Caco-2 (cell line): Measurements from ENCODE around the gene TMPRSS6. TPM values are rescaled to one million over a fixed set of nuclear protein-coding genes. Genes with fewer than 3 reads are reported as not detected.

Source experiments
- BruUV-seq: library from RNA; stranded (reverse); fragments of 400-500 nt; replicated peaks from 2 replicates; lab custom pipeline; 2021; lab: Mats Ljungman, UMichigan
- CTCF ChIA-PET: fragments of 300-600 bp; sonication (Branson Sonifier 250); formaldehyde crosslinking; loops from one replicate; lab custom pipeline; 2022; ENCODE audit warnings: antibody characterized with exemption; lab: Charles Lee
- POLR2A ChIA-PET: fragments of 300-600 bp; sonication (Branson Sonifier 250); formaldehyde crosslinking; loops from one replicate; lab custom pipeline; 2022; ENCODE audit warnings: antibody characterized with exemption; lab: Charles Lee
- DNase-seq, 2 experiments: peaks; one replicate each; pipeline versions ENCODE4 v3.0.0 to v3.0.0-alpha.2; 2020 to 2022
- H3K27me3 ChIP-seq: replicated peaks from 2 replicates; pipeline ENCODE4 v1.6.0; 2011; ENCODE audit warnings: low read length; ENCODE audit not compliant: control insufficient read depth, insufficient read depth
- H3K36me3 ChIP-seq: 2 replicates; pipeline ENCODE4 v1.5.1; 2011; ENCODE audit warnings: low read length; ENCODE audit not compliant: control insufficient read depth, insufficient read depth
- H3K4me1 ChIP-seq: fragments of 250-450 bp; sonication (Bioruptor Pico); 2 replicates; pipeline ENCODE4 v1.5.1; 2020; ENCODE audit warnings: mild to moderate bottlenecking
- H3K4me3 ChIP-seq: 2 replicates; pipeline ENCODE4 v1.5.1; 2011; ENCODE audit warnings: low read depth, mild to moderate bottlenecking, control low read depth, low read length
- H3K9me3 ChIP-seq: fragments of 250-450 bp; sonication (Bioruptor Pico); 2 replicates; pipeline ENCODE4 v1.5.1; 2020; ENCODE audit warnings: mild to moderate bottlenecking, moderate library complexity
- H3K27ac Mint-ChIP-seq: one replicate; pipeline ENCODE4 v1.8.0; 2022; ENCODE audit warnings: mixed read lengths; ENCODE audit not compliant: unreplicated experiment
- H3K27me3 Mint-ChIP-seq: one replicate; pipeline ENCODE4 v1.8.0; 2022; ENCODE audit warnings: mixed read lengths; ENCODE audit not compliant: insufficient read depth, unreplicated experiment
- H3K36me3 Mint-ChIP-seq: one replicate; pipeline ENCODE4 v1.8.0; 2022; ENCODE audit warnings: mild to moderate bottlenecking, mixed read lengths; ENCODE audit not compliant: insufficient read depth, unreplicated experiment
- H3K4me1 Mint-ChIP-seq: one replicate; pipeline ENCODE4 v1.8.0; 2022; ENCODE audit warnings: low read depth, mixed read lengths; ENCODE audit not compliant: unreplicated experiment
- H3K4me3 Mint-ChIP-seq: one replicate; pipeline ENCODE4 v1.8.0; 2022; ENCODE audit warnings: mild to moderate bottlenecking, moderate library complexity, mixed read lengths; ENCODE audit not compliant: unreplicated experiment
- H3K9me3 Mint-ChIP-seq: one replicate; pipeline ENCODE4 v1.8.0; 2022; ENCODE audit warnings: mixed read lengths; ENCODE audit not compliant: unreplicated experiment
- intact Hi-C: fragments of 100-400 bp; cut with micrococcal nuclease; formaldehyde crosslinking; loops from one replicate; pipeline ENCODE4 v1.10.0; 2022; ENCODE audit not compliant: unreplicated experiment
- total RNA-seq: library from RNA; stranded (reverse); gene quantifications from 2 replicates; pipeline ENCODE4 v1.2.3, GENCODE V29; 2022
- TF ChIP-seq, protein P1 (sequence below), 2 experiments: fragments of 200-600 bp in 1 of 2; IDR thresholded peaks; 1 replicate in 1 of 2; 2 replicates in 1 of 2; pipeline versions ENCODE4 v1.5.1 to v1.8.0; 2011 to 2022; ENCODE audit warnings: antibody characterized with exemption in 1 of 2, control low read depth in 1 of 2, inconsistent platforms in 1 of 2, low read depth in 1 of 2, low read length in 1 of 2, mild to moderate bottlenecking in 1 of 2, moderate library complexity in 1 of 2; ENCODE audit not compliant: insufficient read depth in 1 of 2, severe bottlenecking in 1 of 2, unreplicated experiment in 1 of 2

The TMPRSS6 gene
- total RNA-seq, 1 experiment from 2014 or later, result 1.6 TPM

DNA sequence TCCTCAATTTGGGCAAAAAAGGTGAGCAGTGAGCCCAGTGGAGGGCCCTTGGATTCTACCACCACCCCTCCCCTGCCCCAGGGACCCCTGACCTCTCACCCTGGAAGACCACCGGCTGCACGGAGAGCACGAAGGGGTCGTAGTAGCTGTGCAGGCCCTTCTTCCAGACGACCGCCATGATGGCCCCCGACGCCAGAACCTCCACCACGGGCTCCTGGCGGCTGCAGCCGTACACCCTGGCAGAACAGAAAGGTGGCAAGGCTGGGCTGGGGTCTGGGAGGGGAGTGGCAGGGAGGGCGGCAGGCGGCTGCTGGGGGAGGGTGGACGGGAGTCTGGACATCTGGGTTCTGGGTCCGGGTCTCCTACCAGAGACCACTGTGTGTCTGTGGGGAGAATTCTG is 23.3 kb downstream of the TMPRSS6 start:
- H3K4me1 ChIP-seq, result no peaks in the 10 kb centered on the region
- Mint-ChIP-seq H3K4me1 (no peaks in the 10 kb centered on the region), H3K27ac (no peak overlapping the region), H3K9me3 (no peaks in the 10 kb centered on the region), H3K36me3 (no peaks in the 10 kb centered on the region), H3K27me3 (peaks cover 9% of the 10 kb centered on the region), H3K4me3 (no peak overlapping the region)
- TF ChIP-seq, protein P1, sequence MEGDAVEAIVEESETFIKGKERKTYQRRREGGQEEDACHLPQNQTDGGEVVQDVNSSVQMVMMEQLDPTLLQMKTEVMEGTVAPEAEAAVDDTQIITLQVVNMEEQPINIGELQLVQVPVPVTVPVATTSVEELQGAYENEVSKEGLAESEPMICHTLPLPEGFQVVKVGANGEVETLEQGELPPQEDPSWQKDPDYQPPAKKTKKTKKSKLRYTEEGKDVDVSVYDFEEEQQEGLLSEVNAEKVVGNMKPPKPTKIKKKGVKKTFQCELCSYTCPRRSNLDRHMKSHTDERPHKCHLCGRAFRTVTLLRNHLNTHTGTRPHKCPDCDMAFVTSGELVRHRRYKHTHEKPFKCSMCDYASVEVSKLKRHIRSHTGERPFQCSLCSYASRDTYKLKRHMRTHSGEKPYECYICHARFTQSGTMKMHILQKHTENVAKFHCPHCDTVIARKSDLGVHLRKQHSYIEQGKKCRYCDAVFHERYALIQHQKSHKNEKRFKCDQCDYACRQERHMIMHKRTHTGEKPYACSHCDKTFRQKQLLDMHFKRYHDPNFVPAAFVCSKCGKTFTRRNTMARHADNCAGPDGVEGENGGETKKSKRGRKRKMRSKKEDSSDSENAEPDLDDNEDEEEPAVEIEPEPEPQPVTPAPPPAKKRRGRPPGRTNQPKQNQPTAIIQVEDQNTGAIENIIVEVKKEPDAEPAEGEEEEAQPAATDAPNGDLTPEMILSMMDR (IDR thresholded peaks at IDR 0.05; ENCODE audit: insufficient read depth in 1 of 2, low read depth in 1 of 2, low read length in 1 of 2, severe bottlenecking in 1 of 2, unreplicated experiment in 1 of 2), result no peak
- DNase-seq, result no peak
- no peaks in the 10 kb centered on the region for H3K36me3 ChIP-seq
- POLR2A ChIA-PET, result interaction anchor here (0.6 kb wide), 1 partner anchor 106 kb away, joined by 3 read pairs; no protein-coding TSS in a partner anchor
- CTCF ChIA-PET, result no interaction called here
- H3K9me3 ChIP-seq, result no peaks in the 10 kb centered on the region
- intact Hi-C loops, result no loop called here
- no peak overlapping the region for H3K4me3 ChIP-seq
- no TSS peak for BruUV-seq
- H3K27me3 ChIP-seq, result no peaks in the 10 kb centered on the region

GRCh38 chr22:37084385-37084784 is 25.1 kb downstream of the TMPRSS6 start:
- no peak for DNase-seq
- no peaks in the 10 kb centered on the region for H3K9me3 ChIP-seq
- no peaks in the 10 kb centered on the region for H3K4me1 ChIP-seq
- no peak overlapping the region for H3K27ac Mint-ChIP-seq
- H3K36me3 Mint-ChIP-seq, result no peaks in the 10 kb centered on the region
- H3K4me3 ChIP-seq, result no peak overlapping the region
- H3K4me3 Mint-ChIP-seq, result no peak overlapping the region
- H3K36me3 ChIP-seq, result no peaks in the 10 kb centered on the region
- BruUV-seq, result no TSS peak
- no peaks in the 10 kb centered on the region for H3K27me3 ChIP-seq
- TF ChIP-seq, protein P1 (IDR thresholded peaks at IDR 0.05; ENCODE audit: insufficient read depth in 1 of 2, low read depth in 1 of 2, low read length in 1 of 2, severe bottlenecking in 1 of 2, unreplicated experiment in 1 of 2), result no peak
- ChIA-PET CTCF (no interaction called here), POLR2A (no interaction called here)
- H3K27me3 Mint-ChIP-seq, result peaks cover 11% of the 10 kb centered on the region
- no peaks in the 10 kb centered on the region for H3K4me1 Mint-ChIP-seq
- intact Hi-C loops, result no loop called here
- no peaks in the 10 kb centered on the region for H3K9me3 Mint-ChIP-seq

- Histone ChIP-seq H3K9me3 (no peaks in the 10 kb centered on the region), H3K4me1 (no peaks in the 10 kb centered on the region), H3K4me3 (no peak overlapping the region), H3K27me3 (no peaks in the 10 kb centered on the region), H3K36me3 (no peaks in the 10 kb centered on the region)
- POLR2A ChIA-PET, result no interaction called here
- Mint-ChIP-seq H3K27me3 (peaks cover 15% of the 10 kb centered on the region), H3K27ac (no peak overlapping the region), H3K4me1 (no peaks in the 10 kb centered on the region), H3K4me3 (no peak overlapping the region), H3K9me3 (no peaks in the 10 kb centered on the region), H3K36me3 (no peaks in the 10 kb centered on the region)
- CTCF ChIA-PET, result no interaction called here
- DNase-seq, result no peak
- BruUV-seq, result no TSS peak
- TF ChIP-seq, protein P1 (IDR thresholded peaks at IDR 0.05; ENCODE audit: insufficient read depth in 1 of 2, low read depth in 1 of 2, low read length in 1 of 2, severe bottlenecking in 1 of 2, unreplicated experiment in 1 of 2), result no peak
- intact Hi-C loops, result no loop called here
Measured at GRCh38 chr22:37083914-37084313, 25.6 kb downstream of the TMPRSS6 start.
